Retina (tissue), 1 donor: ENCODE results near the gene RLF.
"Not testable (repeated sequence)": the region's sequence is repeated elsewhere in the genome, so short reads cannot be mapped to it uniquely, and the experiment has no call there.

Source experiments
- DNase-seq: peaks from one replicate; pipeline ENCODE4 v3.0.0-alpha.2; 2016

The RLF gene

DNA sequence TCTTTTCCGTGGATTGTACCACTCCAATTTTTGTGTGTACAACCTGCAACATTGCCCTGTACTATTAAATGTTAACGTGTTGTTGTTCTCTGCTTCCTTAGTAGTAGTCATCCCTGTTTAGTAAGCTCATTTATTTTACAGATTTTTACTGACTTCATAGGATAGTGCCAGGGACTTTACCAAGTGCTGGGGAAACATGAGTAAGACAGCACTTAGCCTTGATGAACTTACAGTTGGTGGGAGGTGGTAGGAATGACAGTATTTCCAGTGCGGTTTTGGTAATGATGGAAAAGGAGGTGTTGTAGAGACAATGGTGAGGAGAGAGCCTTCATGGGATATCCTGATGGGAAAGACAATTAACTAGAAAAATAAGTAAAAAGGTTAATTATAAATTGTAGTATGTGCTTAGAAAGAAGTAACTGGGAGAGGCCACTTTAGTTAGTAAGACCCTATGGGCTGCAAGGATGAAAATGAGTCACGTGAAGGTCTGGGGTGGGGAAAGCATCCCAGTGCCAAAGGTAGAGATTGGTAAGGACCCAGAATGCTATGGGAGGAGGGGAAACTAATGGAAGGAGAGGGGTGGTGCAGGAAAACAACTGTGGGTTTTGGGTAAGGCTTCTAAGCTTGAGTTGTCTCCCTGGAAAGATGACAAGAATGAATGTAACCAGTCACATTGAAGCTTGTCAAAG is 1.7 kb downstream of the RLF start:
- no peak for DNase-seq

- no peak for DNase-seq
These were observed 6.1 kb downstream of the RLF start for GRCh38 chr1:40167317-40167716.

DNA sequence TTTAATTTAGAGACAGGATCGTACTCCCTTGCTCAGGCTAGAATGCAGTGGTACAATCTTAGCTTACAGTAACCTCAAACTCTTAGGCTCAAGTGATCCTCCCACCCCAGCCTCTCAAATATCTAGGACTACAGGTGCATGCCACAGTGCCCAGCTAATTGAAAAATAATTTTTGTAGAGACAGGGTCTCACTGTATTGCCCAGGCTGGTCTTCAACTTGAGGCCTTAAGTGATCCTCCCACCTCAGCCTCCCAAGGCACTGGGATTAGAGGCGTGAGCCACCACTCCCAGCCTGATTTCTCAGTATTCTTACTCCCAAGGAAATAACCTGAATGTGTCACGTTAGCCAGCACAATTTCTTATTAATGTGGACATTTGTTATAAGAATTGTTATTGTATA is 9.8 kb downstream of the RLF start:
- DNase-seq = no peak

GRCh38 chr1:40174788-40175187 is 13.6 kb downstream of the RLF start:
- DNase-seq = no peak

DNA sequence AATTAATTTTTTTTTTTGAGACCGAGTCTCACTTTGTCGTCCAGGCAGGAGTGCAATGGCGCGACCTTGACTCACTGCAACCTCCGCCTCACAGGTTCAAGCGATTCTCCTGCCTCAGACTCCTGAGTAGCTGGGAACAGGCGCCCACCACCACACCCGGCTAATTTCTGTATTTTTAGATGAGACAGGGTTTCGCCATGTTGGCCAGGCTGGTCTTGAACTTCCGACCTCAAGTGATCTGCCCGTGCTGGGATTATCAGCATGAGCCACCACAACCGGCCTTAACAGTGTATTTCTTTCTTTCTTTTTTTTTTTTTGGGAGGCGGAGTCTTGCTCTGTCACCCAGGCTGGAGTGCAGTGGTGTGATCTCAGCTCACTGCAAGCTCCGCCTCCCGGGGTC is 15.8 kb downstream of the RLF start:
- DNase-seq = not testable (repeated sequence)

DNA sequence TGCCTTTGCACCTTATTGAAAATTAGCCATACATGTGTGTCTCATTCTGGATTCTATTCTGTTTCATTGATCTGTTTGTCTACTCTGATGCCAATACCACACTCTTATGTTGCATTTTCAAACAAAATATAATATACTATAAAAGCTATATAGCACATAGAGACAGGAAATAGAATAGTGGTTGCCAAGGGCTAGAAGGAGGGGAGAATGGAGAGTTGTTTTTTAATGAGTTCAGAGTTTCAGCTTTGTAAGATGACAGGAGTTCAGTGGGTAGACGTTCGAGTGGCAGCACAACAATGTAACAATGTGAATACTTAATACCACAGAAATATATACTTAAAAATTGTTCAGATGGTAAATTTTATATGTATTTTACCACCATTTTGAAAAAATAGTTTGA is 17.0 kb downstream of the RLF start:
- DNase-seq = no peak

DNA sequence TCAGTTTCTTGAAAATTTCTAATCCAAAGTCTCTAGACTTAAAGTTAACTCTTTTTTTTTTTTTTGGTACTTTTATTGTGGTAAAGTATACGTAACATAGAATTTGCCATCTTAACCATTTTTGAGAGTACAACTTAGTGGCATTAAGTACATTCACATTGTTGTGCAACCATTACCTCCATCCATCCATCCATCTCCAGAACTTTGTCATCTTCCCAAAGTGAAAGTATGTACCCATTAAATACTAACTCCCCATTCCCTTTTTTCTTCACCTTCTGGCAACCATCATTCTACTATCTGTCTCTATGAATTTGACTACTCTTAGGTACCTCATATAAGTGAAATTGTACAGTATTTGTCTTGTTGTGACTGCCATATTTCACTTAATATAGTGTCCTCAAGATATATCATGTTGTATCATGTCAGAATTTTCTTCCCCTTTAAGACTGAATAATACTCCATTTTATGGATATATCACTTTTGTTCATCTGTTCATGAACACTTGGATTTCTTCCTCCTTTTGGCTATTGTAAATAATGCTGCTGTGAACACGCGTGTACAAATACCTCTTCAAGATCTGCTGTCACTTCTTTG is 18.4 kb downstream of the RLF start:
- no peak for DNase-seq

DNA sequence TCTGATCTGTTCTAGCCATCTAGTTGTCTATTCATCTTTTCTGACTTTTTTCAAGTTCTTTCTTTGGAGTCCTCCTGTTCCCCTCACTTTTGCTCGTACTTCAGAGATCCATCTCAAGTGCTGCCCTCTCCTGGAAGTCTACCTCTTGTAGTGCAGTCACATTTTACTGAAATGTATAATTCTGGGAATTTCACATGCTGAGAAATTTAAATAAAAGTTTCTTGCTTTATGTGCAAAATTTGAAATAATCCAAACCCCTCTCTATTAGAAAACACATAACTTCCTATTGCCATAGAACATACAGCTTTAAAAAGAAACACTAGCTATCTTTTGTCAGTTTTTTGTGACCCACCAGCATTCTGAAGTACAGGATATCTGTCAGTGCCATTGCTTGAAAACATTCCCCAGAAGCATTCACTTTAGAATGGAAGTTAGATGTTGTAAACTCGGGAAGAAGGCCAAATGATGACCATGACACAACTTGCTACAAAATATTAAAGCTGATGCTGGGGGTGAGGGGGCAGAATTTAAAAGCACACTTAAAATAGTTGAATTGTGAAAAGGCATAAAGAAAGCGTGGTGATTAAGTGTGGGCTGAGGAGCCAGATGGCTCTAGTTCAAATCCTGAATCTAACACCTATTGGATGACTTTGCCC is 22.0 kb downstream of the RLF start:
- no peak for DNase-seq

- no peak for DNase-seq
These were observed 23.0 kb downstream of the RLF start for GRCh38 chr1:40184193-40184592.

- DNase-seq = no peak
These were observed 25.0 kb downstream of the RLF start for GRCh38 chr1:40185951-40186864.

DNA sequence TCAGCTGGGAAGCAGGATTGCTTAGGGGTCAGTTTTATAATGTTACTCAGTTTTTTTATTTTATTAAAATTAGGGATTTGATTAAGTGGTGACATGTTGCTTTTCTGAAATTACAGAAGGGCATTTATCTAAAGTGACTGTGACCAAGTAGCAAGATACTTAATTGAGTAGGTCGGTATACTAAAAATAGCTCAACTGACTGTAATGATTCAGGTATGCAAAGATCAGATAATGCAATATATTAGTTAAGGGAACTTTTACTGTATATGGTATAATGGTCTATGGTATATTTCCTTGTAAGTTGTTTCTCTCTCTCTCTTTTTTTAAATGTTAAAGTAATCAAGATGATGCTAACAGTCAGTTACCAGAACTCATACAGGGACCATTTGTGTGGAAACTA is 26.2 kb downstream of the RLF start:
- no peak for DNase-seq

- DNase-seq = not testable (repeated sequence)
These were observed 33.5 kb downstream of the RLF start for GRCh38 chr1:40194639-40195038.

- no peak for DNase-seq
These were observed 36.5 kb downstream of the RLF start for GRCh38 chr1:40197656-40198055.

DNA sequence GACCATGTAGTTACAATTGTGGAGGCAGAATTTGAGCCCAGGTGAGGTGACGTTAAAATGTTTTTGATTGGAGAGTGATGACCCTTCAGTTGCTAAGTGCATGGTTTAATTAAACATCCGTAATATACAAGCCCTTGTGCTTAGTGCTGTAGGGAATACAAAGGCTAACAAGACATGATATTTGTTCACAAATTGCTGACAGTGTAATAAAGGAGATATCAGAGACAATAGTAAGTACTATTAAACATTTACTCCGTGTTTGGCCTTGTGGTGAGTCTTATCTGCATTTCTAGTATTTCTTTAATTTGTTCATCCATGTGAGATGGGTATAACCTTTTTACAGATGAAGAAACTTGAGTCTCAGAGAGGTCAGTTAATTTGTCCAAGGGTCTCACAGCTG is 37.9 kb downstream of the RLF start:
- DNase-seq = no peak

DNA sequence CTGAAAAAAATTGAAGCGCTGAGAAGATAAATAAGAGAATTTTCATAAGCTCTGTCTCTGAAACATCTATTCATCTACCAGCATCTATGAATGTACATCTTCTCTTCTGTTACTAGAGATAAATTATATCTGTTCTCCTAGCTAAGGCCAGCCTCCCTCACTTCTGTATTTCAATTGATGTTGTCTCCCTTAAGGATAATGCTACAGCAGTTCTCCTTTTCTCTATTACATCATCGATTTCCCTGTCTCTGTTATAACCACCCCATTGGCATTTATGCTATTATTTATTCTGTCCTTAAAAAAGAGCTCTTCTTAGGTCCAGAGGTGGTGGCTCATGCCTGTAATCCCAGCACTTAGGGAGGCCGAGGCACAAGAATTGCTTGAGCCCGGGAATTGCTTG is 43.7 kb downstream of the RLF start:
- no peak for DNase-seq

GRCh38 chr1:40210511-40211204 is 49.5 kb downstream of the RLF start:
- no peak for DNase-seq

- no peak for DNase-seq
These were observed 57.1 kb downstream of the RLF start for GRCh38 chr1:40218333-40218732.

GRCh38 chr1:40221471-40221905 is 60.3 kb downstream of the RLF start:
- not testable (repeated sequence) for DNase-seq

DNA sequence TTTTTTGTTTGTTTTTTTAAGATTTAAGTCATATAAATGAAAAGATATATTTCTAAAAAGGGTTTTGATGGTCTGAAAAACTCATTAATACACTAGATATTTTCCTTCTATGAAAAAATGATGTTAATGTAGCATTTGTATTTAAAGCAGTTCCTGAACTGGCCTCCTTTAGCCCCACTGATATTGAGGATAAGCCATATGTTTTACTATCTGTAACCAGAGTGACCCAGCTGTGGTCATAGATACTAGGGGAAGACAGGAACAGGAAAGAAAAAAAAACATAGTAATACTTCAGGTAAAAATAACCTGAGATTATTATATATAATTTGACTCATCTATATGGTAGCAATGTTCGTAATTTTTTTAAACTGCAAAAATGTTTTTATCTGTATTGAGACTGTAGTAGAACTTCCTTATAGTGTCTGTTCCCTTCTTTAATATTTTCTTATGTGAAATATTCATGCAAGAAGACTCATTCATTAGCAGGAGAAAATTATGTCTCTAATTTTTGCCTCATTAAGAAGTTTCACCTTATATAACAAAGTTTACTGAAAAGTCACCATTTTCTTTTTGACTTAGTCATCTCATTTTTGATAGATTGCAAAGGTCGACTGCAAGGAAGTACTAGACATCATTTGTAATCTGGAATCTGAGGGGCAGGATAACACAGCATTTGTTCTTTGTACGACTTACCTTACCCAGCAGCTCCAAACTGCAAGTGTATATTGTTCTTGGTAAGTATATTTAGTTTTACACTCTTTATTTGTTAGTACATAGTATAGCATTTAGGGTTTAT is 61.0 kb downstream of the RLF start:
- no peak for DNase-seq

DNA sequence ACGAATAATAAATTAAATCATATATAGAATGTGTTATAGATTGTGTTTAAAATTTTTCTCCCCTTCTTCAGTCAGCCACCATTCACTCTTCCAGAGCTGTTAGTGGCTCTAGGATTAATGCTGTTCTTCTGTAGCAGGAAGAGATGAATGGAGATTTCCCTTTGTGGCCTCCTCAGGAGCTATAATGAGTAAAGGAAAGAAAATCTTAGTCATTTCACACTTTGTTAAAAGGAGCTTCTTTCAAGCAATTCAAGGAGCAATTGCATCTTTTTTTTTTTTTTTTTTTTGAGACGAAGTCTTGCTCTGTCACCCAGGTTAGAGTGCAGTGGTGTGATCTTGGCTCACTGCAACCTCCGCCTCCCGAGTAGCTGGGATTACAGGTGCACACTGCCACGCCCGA is 62.9 kb downstream of the RLF start:
- no peak for DNase-seq

DNA sequence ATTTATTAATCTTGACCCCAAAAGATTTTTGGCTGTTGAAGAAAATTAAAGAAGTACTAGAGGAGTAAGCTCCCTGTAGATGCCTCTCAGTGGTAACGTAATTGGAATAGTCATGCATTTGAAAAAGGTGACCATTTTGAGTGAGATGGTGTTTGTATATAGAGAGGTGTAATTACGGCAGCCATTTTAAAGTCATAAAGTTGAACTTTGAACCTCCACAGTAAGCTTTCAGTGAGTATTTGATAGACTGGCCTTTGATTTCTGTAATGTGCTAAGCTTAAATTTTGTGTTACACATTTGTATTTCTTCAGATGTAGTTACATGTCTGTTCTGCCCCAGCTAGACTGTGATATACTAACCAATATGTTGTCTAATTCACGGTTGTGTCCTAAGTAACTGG is 65.0 kb downstream of the RLF start:
- DNase-seq = no peak

GRCh38 chr1:40232444-40232843 is 71.3 kb downstream of the RLF start:
- DNase-seq = no peak
